Endothelial cell of umbilical vein (primary cell): Measurements from ENCODE around the gene SMIM44. TPM values are rescaled to one million over a fixed set of nuclear protein-coding genes. Genes with fewer than 3 reads are reported as not detected.

Experiments used
- BruUV-seq: library from RNA; stranded (reverse); fragments of 400-500 nt; replicated peaks from 2 replicates; lab custom pipeline; 2021; lab: Mats Ljungman, UMichigan
- CTCF ChIA-PET: fragments of 300-600, 350-600 bp; sonication (Branson Sonifier 250); formaldehyde crosslinking; loops from one replicate; lab custom pipeline; 2021; ENCODE audit warnings: antibody characterized with exemption, inconsistent platforms; lab: Charles Lee
- POLR2A ChIA-PET: fragments of 300-600, 350-600 bp; sonication (Branson Sonifier 250); formaldehyde crosslinking; loops from one replicate; lab custom pipeline; 2021; ENCODE audit warnings: antibody characterized with exemption, inconsistent platforms; lab: Charles Lee
- DNase-seq: peaks from one replicate; pipeline ENCODE4 v3.0.0-alpha.2; 2011; ENCODE audit warnings: low read depth, low spot score
- FAIRE-seq: peaks from 2 replicates; lab custom pipeline; 2011; peaks lifted over from hg19 to GRCh38; lab: Jason Lieb, UNC
- H2AFZ ChIP-seq: 2 replicates; pipeline ENCODE4 v1.6.0; 2012; ENCODE audit warnings: low read depth, low read length, control low read depth, inconsistent platforms
- H3K27ac ChIP-seq: 2 replicates; pipeline ENCODE4 v1.5.1; 2011; ENCODE audit warnings: low read depth, mild to moderate bottlenecking, control low read depth, low read length, moderate library complexity; ENCODE audit not compliant: insufficient read depth
- H3K27me3 ChIP-seq, 2 experiments: 2 replicates each; pipeline versions ENCODE4 v1.6.0 to v1.6.1; 2011; ENCODE audit warnings: low read length in 2 of 2, mixed read lengths in 1 of 2; ENCODE audit not compliant: control insufficient read depth in 2 of 2, insufficient read depth in 2 of 2
- H3K36me3 ChIP-seq, 2 experiments: 2 replicates in 1 of 2; 3 replicates in 1 of 2; pipeline ENCODE4 v1.5.1; 2011; ENCODE audit warnings: low read length in 2 of 2, mild to moderate bottlenecking in 1 of 2, moderate library complexity in 1 of 2; ENCODE audit not compliant: control insufficient read depth in 2 of 2, insufficient read depth in 2 of 2; ENCODE audit errors: extremely low read depth in 1 of 2
- H3K4me1 ChIP-seq: 3 replicates; pipeline ENCODE4 v1.5.1; 2011; ENCODE audit warnings: mild to moderate bottlenecking, low read length; ENCODE audit not compliant: control insufficient read depth, insufficient read depth; ENCODE audit errors: extremely low read depth
- H3K4me2 ChIP-seq: 2 replicates; pipeline ENCODE4 v1.6.1; 2011; ENCODE audit warnings: low read length, control low read depth, mixed read lengths; ENCODE audit not compliant: insufficient read depth
- H3K4me3 ChIP-seq, 3 experiments: fragments of 200-600 bp in 1 of 3; sonication (generic), shearing (Covaris generic) in 1 of 3; replicated peaks in 1 of 3; 2 replicates each; pipeline ENCODE4 v1.5.1; 2011 to 2016; ENCODE audit warnings: control low read depth in 3 of 3, low read length in 3 of 3, mild to moderate bottlenecking in 2 of 3, inconsistent platforms in 1 of 3, low read depth in 1 of 3, moderate library complexity in 1 of 3; ENCODE audit not compliant: insufficient read depth in 1 of 3
- H3K79me2 ChIP-seq: 2 replicates; pipeline ENCODE4 v1.6.0; 2012; ENCODE audit warnings: low read length, inconsistent platforms; ENCODE audit not compliant: control insufficient read depth, insufficient read depth
- H3K9ac ChIP-seq: replicated peaks from 2 replicates; pipeline ENCODE3; 2011; ENCODE audit warnings: low read length, control low read depth; ENCODE audit not compliant: insufficient read depth; ENCODE audit errors: extremely low read depth
- H3K9me1 ChIP-seq: replicated peaks from 3 replicates; pipeline ENCODE4 v1.6.0; 2011; ENCODE audit warnings: mild to moderate bottlenecking, low read length; ENCODE audit not compliant: control insufficient read depth, insufficient read depth; ENCODE audit errors: extremely low read depth
- H3K9me3 ChIP-seq: replicated peaks from 2 replicates; pipeline ENCODE4 v1.5.1; 2012; ENCODE audit warnings: low read length, inconsistent platforms; ENCODE audit not compliant: control insufficient read depth, insufficient read depth
- H4K20me1 ChIP-seq: replicated peaks from 2 replicates; pipeline ENCODE3; 2011; ENCODE audit warnings: mild to moderate bottlenecking, low read length; ENCODE audit not compliant: control insufficient read depth, insufficient read depth; ENCODE audit errors: extremely low read depth
- EZH2 ChIP-seq: IDR thresholded peaks from 2 replicates; pipeline ENCODE4 v1.6.1; 2012; ENCODE audit warnings: borderline replicate concordance, low read depth, mild to moderate bottlenecking, moderate library complexity, low read length, inconsistent platforms; ENCODE audit not compliant: severe bottlenecking
- FOS ChIP-seq: IDR thresholded peaks from 2 replicates; pipeline ENCODE4 v1.6.1; 2011; ENCODE audit warnings: mild to moderate bottlenecking, low read length, moderate library complexity, borderline replicate concordance; ENCODE audit not compliant: insufficient read depth
- GATA2 ChIP-seq: IDR thresholded peaks from 2 replicates; pipeline ENCODE4 v1.7.0; 2011; ENCODE audit warnings: low read depth, mild to moderate bottlenecking, moderate library complexity, mixed read lengths, low read length; ENCODE audit not compliant: insufficient read length, insufficient read depth
- JUN ChIP-seq: IDR thresholded peaks from 2 replicates; pipeline ENCODE4 v1.6.1; 2011; ENCODE audit warnings: borderline replicate concordance, low read depth; ENCODE audit not compliant: insufficient read length, insufficient read depth
- MYC ChIP-seq: IDR thresholded peaks from one replicate; pipeline ENCODE4 v1.6.1; 2011; ENCODE audit warnings: mild to moderate bottlenecking, low read depth, low read length
- POLR2A ChIP-seq: IDR thresholded peaks from 2 replicates; pipeline ENCODE4 v1.6.1; 2012; ENCODE audit warnings: low read depth, mild to moderate bottlenecking, control low read depth, low read length
- POLR2AphosphoS5 ChIP-seq: IDR thresholded peaks from 2 replicates; pipeline ENCODE4 v1.6.1; 2012; ENCODE audit warnings: low read depth, mild to moderate bottlenecking, control low read depth, low read length, moderate library complexity; ENCODE audit not compliant: insufficient read depth
- dilution Hi-C: fragments of 300-500 bp; cut with MboI; formaldehyde crosslinking; loops from one replicate; pipeline ENCODE4 v1.15.0; 2019; ENCODE audit warnings: low sequenced_read_pairs; ENCODE audit not compliant: extremely low pct_ligation_motif_present
- intact Hi-C: fragments of 100-400 bp; cut with micrococcal nuclease; formaldehyde crosslinking; loops from one replicate; pipeline ENCODE4 v1.10.0; 2022
- polyA plus RNA-seq, 4 experiments: library from polyadenylated mRNA; depleted of rRNA in 3 of 4; stranded (reverse) in 3 of 4; unstranded in 1 of 4; fragments of >200 nt; gene quantifications; 2 replicates each; pipeline versions ENCODE4 v1.2.1 to v1.2.3, GENCODE V29; 2011 to 2012; ENCODE audit warnings: missing spikeins in 1 of 4
- total RNA-seq: library from RNA; stranded (reverse); gene quantifications from 2 replicates; pipeline ENCODE4 v1.2.3, GENCODE V29; 2021
- TF ChIP-seq, protein P1 (sequence below), 2 donors: IDR thresholded peaks; 1 replicate in 1 of 2; 2 replicates in 1 of 2; pipeline ENCODE4 v1.5.1; 2011; ENCODE audit warnings: low read length in 2 of 2, mild to moderate bottlenecking in 2 of 2, moderate library complexity in 2 of 2, control low read depth in 1 of 2, inconsistent platforms in 1 of 2, low read depth in 1 of 2; ENCODE audit not compliant: insufficient read depth in 1 of 2; ENCODE audit errors: extremely low read depth in 1 of 2
- TF ChIP-seq, protein P2 (sequence below): IDR thresholded peaks from 2 replicates; pipeline ENCODE4 v1.6.1; 2011; ENCODE audit not compliant: insufficient read depth, insufficient read length

SMIM44 gene
- total and polyA plus RNA-seq, 2 donors (not counting 3 experiments of a cell fraction or from before 2014, with no cell fraction given), result not detected

DNA sequence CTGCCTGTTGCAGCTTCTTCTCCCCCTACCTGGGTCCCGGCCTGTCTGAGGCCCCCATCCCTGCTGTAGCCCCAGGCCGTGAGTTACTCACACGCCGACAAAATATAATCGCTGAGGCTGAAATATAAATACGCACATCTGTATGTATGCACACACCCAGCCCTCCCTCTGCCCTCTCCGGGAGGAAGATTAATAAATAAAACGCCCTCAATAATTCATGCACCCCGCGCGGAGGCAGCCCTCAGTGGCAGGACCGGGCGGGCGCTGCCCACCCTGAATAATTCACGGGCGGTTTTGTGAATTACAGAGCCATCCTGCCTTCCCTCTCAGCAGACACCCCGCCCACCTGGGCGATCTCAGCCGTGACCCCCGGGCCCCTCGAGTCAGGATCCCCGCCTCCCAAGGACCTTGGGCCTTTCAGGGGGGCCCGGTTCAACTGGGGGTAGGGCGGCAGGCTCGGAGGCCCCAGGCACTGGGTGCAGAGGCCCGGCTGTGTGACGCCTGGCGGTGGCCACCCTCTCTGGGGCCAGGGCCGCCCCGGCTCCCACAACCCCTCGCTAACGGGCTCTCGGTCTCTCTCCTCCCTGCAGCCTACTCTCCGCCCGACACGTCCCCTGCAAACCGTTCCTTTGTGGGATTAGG, 27.2 kb downstream of the SMIM44 start:
- POLR2A ChIA-PET, result no interaction called here
- no peak for DNase-seq
- CTCF ChIA-PET, result no interaction called here
- TF ChIP-seq EZH2 (no peak), GATA2 (no peak), JUN (no peak), POLR2A (no peak), POLR2AphosphoS5 (no peak), MYC (no peak), FOS (no peak)
- TF ChIP-seq, protein P1, sequence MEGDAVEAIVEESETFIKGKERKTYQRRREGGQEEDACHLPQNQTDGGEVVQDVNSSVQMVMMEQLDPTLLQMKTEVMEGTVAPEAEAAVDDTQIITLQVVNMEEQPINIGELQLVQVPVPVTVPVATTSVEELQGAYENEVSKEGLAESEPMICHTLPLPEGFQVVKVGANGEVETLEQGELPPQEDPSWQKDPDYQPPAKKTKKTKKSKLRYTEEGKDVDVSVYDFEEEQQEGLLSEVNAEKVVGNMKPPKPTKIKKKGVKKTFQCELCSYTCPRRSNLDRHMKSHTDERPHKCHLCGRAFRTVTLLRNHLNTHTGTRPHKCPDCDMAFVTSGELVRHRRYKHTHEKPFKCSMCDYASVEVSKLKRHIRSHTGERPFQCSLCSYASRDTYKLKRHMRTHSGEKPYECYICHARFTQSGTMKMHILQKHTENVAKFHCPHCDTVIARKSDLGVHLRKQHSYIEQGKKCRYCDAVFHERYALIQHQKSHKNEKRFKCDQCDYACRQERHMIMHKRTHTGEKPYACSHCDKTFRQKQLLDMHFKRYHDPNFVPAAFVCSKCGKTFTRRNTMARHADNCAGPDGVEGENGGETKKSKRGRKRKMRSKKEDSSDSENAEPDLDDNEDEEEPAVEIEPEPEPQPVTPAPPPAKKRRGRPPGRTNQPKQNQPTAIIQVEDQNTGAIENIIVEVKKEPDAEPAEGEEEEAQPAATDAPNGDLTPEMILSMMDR (IDR thresholded peaks at IDR 0.05; ENCODE audit: extremely low read depth in 1 of 2, insufficient read depth in 1 of 2, low read depth in 1 of 2, low read length in 2 of 2), result no peak
- TF ChIP-seq, protein P2, sequence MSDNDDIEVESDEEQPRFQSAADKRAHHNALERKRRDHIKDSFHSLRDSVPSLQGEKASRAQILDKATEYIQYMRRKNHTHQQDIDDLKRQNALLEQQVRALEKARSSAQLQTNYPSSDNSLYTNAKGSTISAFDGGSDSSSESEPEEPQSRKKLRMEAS, result no peak
- Histone ChIP-seq H3K36me3 (peaks cover 5 to 31% of the 10 kb centered on the region in 2 experiments), H3K9ac (no peak overlapping the region), H3K4me1 (peaks cover 33% of the 10 kb centered on the region), H4K20me1 (no peaks in the 10 kb centered on the region), H3K9me3 (no peaks in the 10 kb centered on the region), H2AFZ (no peak overlapping the region), H3K79me2 (peaks cover 5% of the 10 kb centered on the region), H3K9me1 (no peaks in the 10 kb centered on the region), H3K4me2 (no peak overlapping the region), H3K4me3 (no peak overlapping the region), H3K27ac (no peak overlapping the region), H3K27me3 (no peaks in the 10 kb centered on the region)
- intact Hi-C loops, result no loop called here
- no TSS peak for BruUV-seq
- dilution Hi-C loops, result no loop called here
- no peak for FAIRE-seq
